K562 (cell line): ENCODE results near the gene MARK3. TPM values are rescaled to one million over a fixed set of nuclear protein-coding genes. Genes with fewer than 3 reads are reported as not detected.

Source experiments
- ARHGAP35 ChIP-seq: fragments of 450-650 bp; IDR thresholded peaks from 2 replicates; pipeline ENCODE4 v1.6.1; 2018; ENCODE audit not compliant: partially characterized antibody
- BHLHE40 ChIP-seq: IDR thresholded peaks from 2 replicates; pipeline ENCODE4 v1.6.1; 2011; ENCODE audit warnings: low read length, improper control_type of control experiment
- BRCA1 ChIP-seq, 2 experiments: fragments of 450-650 bp in 1 of 2; sonication (generic) in 1 of 2; formaldehyde crosslinking in 1 of 2; IDR thresholded peaks; 2 replicates each; pipeline versions ENCODE4 v1.5.0 to v1.6.1; 2017 to 2020; ENCODE audit warnings: mild to moderate bottlenecking in 1 of 2, missing genetic modification reagents in 1 of 2
- BRD4 ChIP-seq: fragments of 200-600 bp; sonication (generic); IDR thresholded peaks from 2 replicates; pipeline ENCODE4 v1.6.1; 2017; ENCODE audit warnings: inconsistent platforms
- EP400 ChIP-seq: fragments of 450-650 bp; IDR thresholded peaks from 2 replicates; pipeline ENCODE4 v1.6.1; 2017; ENCODE audit warnings: antibody characterized with exemption, mild to moderate bottlenecking, moderate library complexity
- ETS2 ChIP-seq: IDR thresholded peaks from 2 replicates; pipeline ENCODE4 v1.6.1; 2016; ENCODE audit warnings: borderline replicate concordance, missing genetic modification characterization, mild to moderate bottlenecking, moderate library complexity, missing compliant biosample characterization; ENCODE audit not compliant: poor library complexity, severe bottlenecking
- GTF2A2 ChIP-seq: IDR thresholded peaks from 2 replicates; pipeline ENCODE4 v1.6.1; 2016; ENCODE audit warnings: mild to moderate bottlenecking, missing genetic modification characterization, missing compliant biosample characterization
- IRF2 ChIP-seq: sonication (generic); formaldehyde crosslinking; IDR thresholded peaks from 2 replicates; pipeline ENCODE4 v1.8.1; 2022; ENCODE audit warnings: mild to moderate bottlenecking, missing genetic modification reagents
- LCOR ChIP-seq: sonication (generic); formaldehyde crosslinking; IDR thresholded peaks from 2 replicates; pipeline ENCODE4 v1.8.0; 2022; ENCODE audit warnings: mild to moderate bottlenecking, missing genetic modification reagents
- MEF2A ChIP-seq: IDR thresholded peaks from 2 replicates; pipeline ENCODE4 v1.6.1; 2011; ENCODE audit warnings: low read depth, mild to moderate bottlenecking, low read length, moderate library complexity; ENCODE audit not compliant: control insufficient read depth
- MIER1 ChIP-seq: fragments of 450-650 bp; IDR thresholded peaks from 2 replicates; pipeline ENCODE4 v1.6.1; 2016; ENCODE audit warnings: antibody characterized with exemption, mild to moderate bottlenecking, low read depth
- MYNN ChIP-seq, 2 experiments: sonication (generic); formaldehyde crosslinking in 1 of 2; IDR thresholded peaks; 2 replicates each; pipeline versions ENCODE4 v1.5.0 to v1.6.1; 2016 to 2020; ENCODE audit warnings: antibody characterized with exemption in 1 of 2, missing genetic modification reagents in 1 of 2
- PURB ChIP-seq: sonication (generic); formaldehyde crosslinking; IDR thresholded peaks from 2 replicates; pipeline ENCODE4 v1.9.0; 2021; ENCODE audit warnings: low read depth, mild to moderate bottlenecking, missing genetic modification reagents
- RCOR1 ChIP-seq, 2 experiments: IDR thresholded peaks; 2 replicates each; pipeline ENCODE4 v1.6.1; 2012; ENCODE audit warnings: low read depth in 2 of 2, low read length in 2 of 2, borderline replicate concordance in 1 of 2, improper control_type of control experiment in 1 of 2
- RFX1 ChIP-seq: fragments of 450-650 bp; IDR thresholded peaks from 2 replicates; pipeline ENCODE4 v1.6.1; 2016; ENCODE audit warnings: mild to moderate bottlenecking, moderate library complexity
- SMARCA4 ChIP-seq: fragments of 450-650 bp; IDR thresholded peaks from 2 replicates; pipeline ENCODE4 v1.6.1; 2016
- SMARCA5 ChIP-seq: fragments of 450-650 bp; IDR thresholded peaks from 2 replicates; pipeline ENCODE4 v1.6.1; 2016
- SRSF1 ChIP-seq: fragments of 200-400 bp; formaldehyde crosslinking; IDR thresholded peaks from 2 replicates; pipeline ENCODE4 v1.6.1; 2017; ENCODE audit warnings: mild to moderate bottlenecking, low read depth, low read length, moderate library complexity
- STAT5A ChIP-seq: IDR thresholded peaks from 2 replicates; pipeline ENCODE4 v1.6.1; 2012; ENCODE audit warnings: low read length, inconsistent platforms, borderline replicate concordance
- ZC3H11A ChIP-seq: IDR thresholded peaks from 2 replicates; pipeline ENCODE4 v1.6.1; 2012; ENCODE audit warnings: low read depth, low read length, improper control_type of control experiment
- ZNF695 ChIP-seq: fragments of 450-650 bp; formaldehyde crosslinking; IDR thresholded peaks from 2 replicates; pipeline ENCODE4 v1.4.0; 2020; ENCODE audit warnings: mild to moderate bottlenecking, moderate library complexity
- polyA plus RNA-seq, 8 experiments: library from polyadenylated mRNA; depleted of rRNA in 4 of 8; stranded (reverse) in 5 of 8; unstranded in 3 of 8; fragments of >200 nt; fragmentation: Nextera tagmentation in 2 of 8; fragmentation: Illumina TruSeq in 1 of 8; extraction: Ambion mirVana in 2 of 8; extraction: Trizol in 1 of 8; gene quantifications; 2 replicates each; pipeline versions ENCODE4 v1.2.1 to v1.2.3, GENCODE V29; 2011 to 2014; ENCODE audit warnings: inconsistent platforms in 1 of 8, missing spikeins in 1 of 8
- total RNA-seq, 7 experiments: library from RNA; depleted of rRNA in 6 of 7; stranded (reverse); fragments of >200 nt in 6 of 7; fragmentation: Illumina TruSeq in 2 of 7; extraction: Trizol in 2 of 7; gene quantifications; 2 replicates each; pipeline versions ENCODE4 v1.2.1 to v1.2.3, GENCODE V29; 2011 to 2021; ENCODE audit warnings: low replicate concordance in 1 of 7
- TF ChIP-seq, protein P1 (sequence below): fragments of 250-450 bp; sonication (Bioruptor Pico); IDR thresholded peaks from 2 replicates; pipeline ENCODE4 v1.4.0; 2020; ENCODE audit warnings: borderline replicate concordance
- TF ChIP-seq, protein P2 (sequence below): sonication (generic); formaldehyde crosslinking; IDR thresholded peaks from 2 replicates; pipeline ENCODE4 v1.8.0; 2022; ENCODE audit warnings: mild to moderate bottlenecking, missing genetic modification reagents

MARK3 gene
- total and polyA plus RNA-seq, 9 of the 15 experiments (the other 6 are each of a cell fraction or from before 2014, with no cell fraction given) = 10.1 to 68.7 (median 56.3) TPM

DNA sequence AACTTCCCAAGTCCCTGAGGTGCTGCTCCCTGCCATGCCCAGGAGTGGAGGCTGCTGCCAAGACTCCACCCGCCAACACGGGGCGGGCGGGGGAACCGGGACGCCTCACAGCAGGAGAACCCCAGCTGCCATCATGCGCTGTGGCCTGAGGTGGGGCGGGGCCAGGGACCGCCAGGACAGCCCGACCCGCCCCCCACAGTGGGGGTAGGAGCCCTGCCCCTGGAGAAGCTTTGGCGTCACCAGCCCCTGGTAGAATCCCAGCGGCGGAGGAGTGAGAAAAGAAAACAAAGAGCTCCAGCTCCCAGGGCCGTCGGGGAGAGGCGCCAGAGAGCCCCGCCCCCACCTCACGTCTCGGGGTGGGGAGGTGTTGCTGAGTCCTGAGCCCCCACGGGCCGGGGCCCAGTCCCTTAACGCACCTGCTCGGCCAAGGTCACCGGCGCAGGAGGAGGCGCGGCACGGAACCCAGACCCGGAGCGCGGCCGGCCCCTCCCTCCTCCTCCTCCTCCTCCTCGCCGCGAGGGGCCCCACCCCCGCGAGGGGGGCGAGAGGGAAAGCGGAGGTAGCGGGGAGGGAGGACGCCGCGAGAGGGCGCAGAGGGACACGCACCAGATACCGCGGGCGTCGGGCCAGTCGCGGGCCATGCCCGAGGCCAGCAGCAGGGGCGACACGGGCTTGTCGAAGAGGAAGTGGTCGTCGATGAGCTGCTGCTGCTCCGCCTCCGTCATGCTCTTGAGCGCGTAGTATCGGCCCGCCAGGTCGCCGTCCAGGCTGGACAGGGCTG, 135.6 kb downstream of the MARK3 start (continued):
- TF ChIP-seq, protein P1, sequence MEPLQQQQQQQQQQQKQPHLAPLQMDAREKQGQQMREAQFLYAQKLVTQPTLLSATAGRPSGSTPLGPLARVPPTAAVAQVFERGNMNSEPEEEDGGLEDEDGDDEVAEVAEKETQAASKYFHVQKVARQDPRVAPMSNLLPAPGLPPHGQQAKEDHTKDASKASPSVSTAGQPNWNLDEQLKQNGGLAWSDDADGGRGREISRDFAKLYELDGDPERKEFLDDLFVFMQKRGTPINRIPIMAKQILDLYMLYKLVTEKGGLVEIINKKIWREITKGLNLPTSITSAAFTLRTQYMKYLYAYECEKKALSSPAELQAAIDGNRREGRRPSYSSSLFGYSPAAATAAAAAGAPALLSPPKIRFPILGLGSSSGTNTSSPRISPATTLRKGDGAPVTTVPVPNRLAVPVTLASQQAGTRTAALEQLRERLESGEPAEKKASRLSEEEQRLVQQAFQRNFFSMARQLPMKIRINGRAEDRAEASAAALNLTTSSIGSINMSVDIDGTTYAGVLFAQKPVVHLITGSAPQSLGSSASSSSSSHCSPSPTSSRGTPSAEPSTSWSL = no peak
- TF ChIP-seq ETS2 (tag) (no peak), MYNN (IDR thresholded peaks at IDR 0.05) (0 out of 2 replicates have a peak, but pooled peaks have one; percentile 56), MYNN (CRISPR knock-in tag; IDR thresholded peaks at IDR 0.05) (no peak), SMARCA5 (no peak), ARHGAP35 (no peak), BRD4 (no peak), LCOR (CRISPR knock-in tag) (no peak), RCOR1 (IDR thresholded peaks at IDR 0.05; ENCODE audit: borderline replicate concordance in 1 of 2, low read depth in 2 of 2, low read length in 2 of 2) (0 out of 4 replicates have a peak, but pooled peaks of 1 of the 2 experiments have one; percentile 44), PURB (CRISPR knock-in tag) (no peak), RFX1 (no peak), BHLHE40 (peak; percentile 53; the same call in 1 of the 2 replicates), ZNF695 (CRISPR knock-in tag) (no peak), BRCA1 (IDR thresholded peaks at IDR 0.05) (no peak), BRCA1 (CRISPR knock-in tag; IDR thresholded peaks at IDR 0.05) (no peak), SRSF1 (no peak), ZC3H11A (no peak), MEF2A (no peak), EP400 (no peak; the same call in 1 of the 2 replicates), IRF2 (CRISPR knock-in tag) (no peak), MIER1 (no peak), SMARCA4 (no peak), STAT5A (no peak), GTF2A2 (tag) (no peak)
- TF ChIP-seq, protein P2, sequence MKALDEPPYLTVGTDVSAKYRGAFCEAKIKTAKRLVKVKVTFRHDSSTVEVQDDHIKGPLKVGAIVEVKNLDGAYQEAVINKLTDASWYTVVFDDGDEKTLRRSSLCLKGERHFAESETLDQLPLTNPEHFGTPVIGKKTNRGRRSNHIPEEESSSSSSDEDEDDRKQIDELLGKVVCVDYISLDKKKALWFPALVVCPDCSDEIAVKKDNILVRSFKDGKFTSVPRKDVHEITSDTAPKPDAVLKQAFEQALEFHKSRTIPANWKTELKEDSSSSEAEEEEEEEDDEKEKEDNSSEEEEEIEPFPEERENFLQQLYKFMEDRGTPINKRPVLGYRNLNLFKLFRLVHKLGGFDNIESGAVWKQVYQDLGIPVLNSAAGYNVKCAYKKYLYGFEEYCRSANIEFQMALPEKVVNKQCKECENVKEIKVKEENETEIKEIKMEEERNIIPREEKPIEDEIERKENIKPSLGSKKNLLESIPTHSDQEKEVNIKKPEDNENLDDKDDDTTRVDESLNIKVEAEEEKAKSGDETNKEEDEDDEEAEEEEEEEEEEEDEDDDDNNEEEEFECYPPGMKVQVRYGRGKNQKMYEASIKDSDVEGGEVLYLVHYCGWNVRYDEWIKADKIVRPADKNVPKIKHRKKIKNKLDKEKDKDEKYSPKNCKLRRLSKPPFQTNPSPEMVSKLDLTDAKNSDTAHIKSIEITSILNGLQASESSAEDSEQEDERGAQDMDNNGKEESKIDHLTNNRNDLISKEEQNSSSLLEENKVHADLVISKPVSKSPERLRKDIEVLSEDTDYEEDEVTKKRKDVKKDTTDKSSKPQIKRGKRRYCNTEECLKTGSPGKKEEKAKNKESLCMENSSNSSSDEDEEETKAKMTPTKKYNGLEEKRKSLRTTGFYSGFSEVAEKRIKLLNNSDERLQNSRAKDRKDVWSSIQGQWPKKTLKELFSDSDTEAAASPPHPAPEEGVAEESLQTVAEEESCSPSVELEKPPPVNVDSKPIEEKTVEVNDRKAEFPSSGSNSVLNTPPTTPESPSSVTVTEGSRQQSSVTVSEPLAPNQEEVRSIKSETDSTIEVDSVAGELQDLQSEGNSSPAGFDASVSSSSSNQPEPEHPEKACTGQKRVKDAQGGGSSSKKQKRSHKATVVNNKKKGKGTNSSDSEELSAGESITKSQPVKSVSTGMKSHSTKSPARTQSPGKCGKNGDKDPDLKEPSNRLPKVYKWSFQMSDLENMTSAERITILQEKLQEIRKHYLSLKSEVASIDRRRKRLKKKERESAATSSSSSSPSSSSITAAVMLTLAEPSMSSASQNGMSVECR (CRISPR knock-in tag) = peak; percentile 72
